GM13976 (cell line): ENCODE measurements around the gene OR7G1.

Experiments
- DNase-seq: peaks from one replicate; pipeline ENCODE4 v3.0.0; 2012; ENCODE audit warnings: low spot score
- in situ Hi-C: fragments of 300-500 bp; cut with MboI; formaldehyde crosslinking; loops from one replicate; pipeline ENCODE4 v1.12.0; 2022; ENCODE audit warnings: low sequenced_read_pairs, mixed read lengths, inconsistent platforms; ENCODE audit not compliant: unreplicated experiment
- TF ChIP-seq, protein P1 (sequence below): IDR thresholded peaks from 2 replicates; pipeline ENCODE4 v1.5.1; 2012; ENCODE audit warnings: borderline replicate concordance, mild to moderate bottlenecking; ENCODE audit not compliant: insufficient read depth; ENCODE audit errors: extremely low read depth, missing control alignments, control extremely low read depth

The OR7G1 gene

DNA sequence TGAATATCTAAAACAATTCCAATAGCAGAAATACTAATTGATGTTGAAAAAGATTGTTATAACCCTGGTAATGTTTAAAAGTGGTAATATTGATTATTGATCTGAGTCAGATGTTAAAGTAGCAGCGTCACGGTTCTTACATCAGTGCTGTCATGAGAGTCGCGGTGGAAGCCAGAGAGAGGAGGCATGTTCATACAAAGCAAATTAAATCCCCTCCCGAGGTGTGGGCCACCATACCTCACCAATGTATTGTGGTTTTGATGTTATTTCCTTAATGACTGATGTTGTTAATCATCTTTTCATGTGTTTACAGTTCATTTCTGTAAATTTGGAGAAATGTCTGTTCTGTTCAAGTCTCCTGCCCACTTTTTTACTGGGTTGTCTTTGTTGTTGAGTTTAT is 35.8 kb upstream of the OR7G1 start:
- DNase-seq: no peak
- in situ Hi-C loops: no loop called here
- TF ChIP-seq, protein P1, sequence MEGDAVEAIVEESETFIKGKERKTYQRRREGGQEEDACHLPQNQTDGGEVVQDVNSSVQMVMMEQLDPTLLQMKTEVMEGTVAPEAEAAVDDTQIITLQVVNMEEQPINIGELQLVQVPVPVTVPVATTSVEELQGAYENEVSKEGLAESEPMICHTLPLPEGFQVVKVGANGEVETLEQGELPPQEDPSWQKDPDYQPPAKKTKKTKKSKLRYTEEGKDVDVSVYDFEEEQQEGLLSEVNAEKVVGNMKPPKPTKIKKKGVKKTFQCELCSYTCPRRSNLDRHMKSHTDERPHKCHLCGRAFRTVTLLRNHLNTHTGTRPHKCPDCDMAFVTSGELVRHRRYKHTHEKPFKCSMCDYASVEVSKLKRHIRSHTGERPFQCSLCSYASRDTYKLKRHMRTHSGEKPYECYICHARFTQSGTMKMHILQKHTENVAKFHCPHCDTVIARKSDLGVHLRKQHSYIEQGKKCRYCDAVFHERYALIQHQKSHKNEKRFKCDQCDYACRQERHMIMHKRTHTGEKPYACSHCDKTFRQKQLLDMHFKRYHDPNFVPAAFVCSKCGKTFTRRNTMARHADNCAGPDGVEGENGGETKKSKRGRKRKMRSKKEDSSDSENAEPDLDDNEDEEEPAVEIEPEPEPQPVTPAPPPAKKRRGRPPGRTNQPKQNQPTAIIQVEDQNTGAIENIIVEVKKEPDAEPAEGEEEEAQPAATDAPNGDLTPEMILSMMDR: no peak

DNA sequence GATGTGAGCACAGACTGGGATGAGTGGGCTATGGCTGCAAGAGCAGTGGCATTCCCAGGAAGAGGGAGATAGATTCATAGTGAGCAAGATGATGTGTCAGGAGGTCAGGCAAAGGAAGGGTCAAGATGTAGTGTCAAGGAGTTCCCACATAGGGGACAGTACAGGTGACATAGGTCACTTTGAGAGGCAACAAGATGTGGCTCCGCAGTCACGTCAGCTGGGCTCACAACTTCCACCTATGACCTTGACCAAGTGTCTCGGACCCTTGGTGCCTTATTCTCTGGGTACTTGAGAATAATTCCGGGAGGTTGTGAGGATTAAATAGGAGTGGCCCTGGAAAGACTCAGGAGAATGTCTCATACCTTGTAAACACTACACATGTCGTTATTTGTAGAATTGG is 35.1 kb upstream of the OR7G1 start:
- in situ Hi-C loops: no loop called here
- TF ChIP-seq, protein P1: no peak
- DNase-seq: no peak

DNA sequence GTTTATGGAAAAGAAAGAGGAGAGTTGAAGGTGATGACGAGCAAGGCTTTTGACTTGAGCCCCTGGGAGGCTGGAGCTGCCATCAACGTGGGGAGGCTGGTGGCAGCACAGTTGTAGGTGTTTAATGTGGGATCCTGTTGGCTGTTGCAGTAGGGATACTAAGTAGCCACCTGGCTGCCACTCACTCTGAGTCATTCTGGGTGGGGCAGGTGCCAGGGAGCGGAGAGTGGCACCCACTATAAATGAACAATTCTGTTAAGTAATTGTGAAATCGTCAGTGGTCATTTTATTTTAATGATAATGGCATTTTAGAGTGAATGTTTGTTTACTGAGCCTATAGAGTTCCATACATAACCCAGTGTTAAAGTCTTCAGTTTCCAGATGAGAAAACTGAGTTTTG is 34.4 kb upstream of the OR7G1 start:
- TF ChIP-seq, protein P1: no peak
- DNase-seq: no peak
- in situ Hi-C loops: no loop called here

DNA sequence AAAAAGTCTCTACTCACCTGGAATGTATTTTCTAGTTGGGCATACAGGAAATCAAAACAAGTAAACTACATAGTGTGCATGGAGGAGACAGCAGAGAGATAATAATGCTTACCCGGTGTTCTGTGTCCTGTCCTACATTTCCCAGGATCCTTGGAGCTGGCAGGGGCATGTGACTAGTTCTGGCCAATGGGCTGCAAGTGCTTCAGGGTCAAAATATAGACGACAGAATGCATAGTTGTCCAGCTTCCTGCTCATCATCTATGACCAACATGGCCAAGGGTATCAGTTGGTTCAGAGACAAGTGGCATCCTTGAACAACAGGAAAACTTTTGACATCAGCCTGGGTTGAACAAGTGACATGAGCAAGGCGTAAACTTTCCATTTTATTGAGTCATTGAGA is 33.1 kb upstream of the OR7G1 start:
- DNase-seq: no peak
- TF ChIP-seq, protein P1: no peak
- in situ Hi-C loops: no loop called here

DNA sequence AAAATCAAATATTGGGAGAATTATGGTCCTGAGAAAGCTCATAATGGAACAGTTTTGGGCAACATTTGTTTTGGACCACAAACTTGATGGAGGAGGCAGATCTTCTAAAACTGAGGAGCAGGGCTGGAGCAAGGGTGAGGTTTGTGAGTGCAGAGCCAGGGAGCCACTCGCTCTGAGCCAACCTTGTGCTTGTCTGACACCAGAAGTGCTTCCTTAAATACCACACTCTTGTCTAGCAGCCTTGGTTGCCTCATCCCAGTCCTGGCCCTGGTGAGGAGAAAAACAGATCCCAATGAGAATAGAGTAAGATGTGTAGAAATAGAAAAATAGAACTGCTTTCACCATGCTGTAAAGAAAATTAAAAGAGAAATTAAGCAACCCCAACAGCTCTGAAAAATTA is 31.3 kb upstream of the OR7G1 start:
- TF ChIP-seq, protein P1: no peak
- in situ Hi-C loops: no loop called here
- DNase-seq: no peak

DNA sequence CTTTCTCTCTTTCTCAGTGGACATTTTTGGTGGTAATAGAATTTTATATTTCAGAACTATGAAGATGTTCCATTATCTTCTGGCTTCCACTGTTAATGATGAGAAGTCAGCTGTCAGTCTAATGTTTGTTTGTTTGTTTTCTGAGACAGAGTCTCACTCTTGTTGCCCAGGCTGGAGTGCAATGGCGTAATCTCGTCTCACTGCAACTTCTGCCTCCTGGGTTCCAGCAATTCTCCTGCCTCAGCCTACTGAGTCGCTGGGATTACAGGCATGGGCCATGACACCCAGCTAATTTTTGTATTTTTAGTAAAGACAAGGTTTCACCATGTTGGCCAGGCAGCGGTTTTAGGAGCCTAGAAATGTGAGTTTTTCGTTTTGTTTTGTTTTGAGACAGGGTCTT is 29.4 kb upstream of the OR7G1 start:
- in situ Hi-C loops: no loop called here
- no peak for DNase-seq
- TF ChIP-seq, protein P1: no peak
